Measurements from ENCODE around the gene IL36G. TPM values are rescaled to one million over a fixed set of nuclear protein-coding genes. Genes with fewer than 3 reads are reported as not detected.

The IL36G gene
- total and polyA plus RNA-seq, 2 experiments from 2014 or later: not detected

- no peak for TF ChIP-seq CREB1 (CRISPR knock-in tag; IDR thresholded peaks at IDR 0.05; ENCODE audit: low read depth)
- TF ChIP-seq EZH2 (IDR thresholded peaks at IDR 0.05; ENCODE audit: low read depth, unreplicated experiment): no peak
- TF ChIP-seq NANOG (IDR thresholded peaks at IDR 0.05; ENCODE audit: borderline replicate concordance): no peak
- TF ChIP-seq ZNF331 (CRISPR knock-in tag; IDR thresholded peaks at IDR 0.05; ENCODE audit: low read depth): no peak
- no peak for TF ChIP-seq EZH2phosphoT487 (IDR thresholded peaks at IDR 0.05; ENCODE audit: unreplicated experiment)
Observed at GRCh38 chr2:112995346-112995920, 17.6 kb downstream of the IL36G start (continued).

DNA sequence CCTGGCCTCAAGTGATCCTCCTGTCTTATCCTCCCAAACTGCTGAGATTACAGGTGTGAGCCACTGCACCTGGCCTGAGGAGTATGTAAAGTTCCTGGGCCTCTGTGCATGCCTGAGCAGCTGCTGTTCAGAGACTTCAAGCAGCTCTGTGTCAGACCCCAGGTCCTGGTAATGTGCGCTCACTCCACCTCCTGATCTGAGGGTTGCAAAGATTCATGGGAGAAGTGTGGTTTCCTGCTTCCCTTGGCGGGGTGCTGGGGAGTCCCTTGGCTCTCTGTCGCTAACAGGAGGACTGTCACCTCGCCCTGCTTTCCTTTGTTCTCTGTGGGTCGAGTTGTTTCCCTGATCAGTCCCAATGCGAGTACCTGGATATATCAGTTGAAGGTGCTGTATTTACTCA, 18.8 kb downstream of the IL36G start:
- DNase-seq (ENCODE audit: low spot score) (peak; percentile 0), ATAC-seq (no peak)
- TF ChIP-seq ZNF462 (CRISPR knock-in tag; IDR thresholded peaks at IDR 0.05): no peak
- no peak for TF ChIP-seq CREB1 (CRISPR knock-in tag; IDR thresholded peaks at IDR 0.05; ENCODE audit: low read depth)
- TF ChIP-seq JUNB (IDR thresholded peaks at IDR 0.05; ENCODE audit: unreplicated experiment): no peak
- TF ChIP-seq EZH2 (IDR thresholded peaks at IDR 0.05; ENCODE audit: low read depth, unreplicated experiment): no peak
- Histone ChIP-seq H3K36me3 (ENCODE audit: insufficient read depth) (no peaks in the 10 kb centered on the region), H3K9me2 (ENCODE audit: insufficient read depth) (peaks cover 5% of the 10 kb centered on the region; the same call in 1 of the 2 replicates), H3K79me2 (replicated peaks; ENCODE audit: insufficient read depth) (no peaks in the 10 kb centered on the region), H4K20me1 (replicated peaks; ENCODE audit: insufficient read depth) (no peaks in the 10 kb centered on the region), H3K4me2 (no peak overlapping the region), H3K4me1 (ENCODE audit: insufficient read depth) (no peaks in the 10 kb centered on the region), H3K4me3 (no peak overlapping the region), H3K27me3 (ENCODE audit: insufficient read depth) (no peaks in the 10 kb centered on the region), H3K27ac (ENCODE audit: low read depth) (no peak overlapping the region), H3F3A (replicated peaks; ENCODE audit: low read depth) (no peaks in the 10 kb centered on the region), H2AFZ (peak overlapping the region; percentile 85; the same call in 1 of the 2 replicates)
- Mint-ChIP-seq H3K27me3 (ENCODE audit: insufficient read depth, low read depth, poor library complexity) (peaks cover 2% of the 10 kb centered on the region), H3K4me1 (no peaks in the 10 kb centered on the region), H3K4me3 (no peak overlapping the region), H3K27ac (no peak overlapping the region), H3K9me3 (peaks cover 40% of the 10 kb centered on the region), H3K36me3 (ENCODE audit: low read depth) (peaks cover 7% of the 10 kb centered on the region; the same call in 2 of the 3 replicates)

Measured in GM23338 (cell line).